ENCODE measurements around the gene STAG1. TPM values are rescaled to one million over a fixed set of nuclear protein-coding genes. Genes with fewer than 3 reads are reported as not detected.
"Not testable (repeated sequence)": the region's sequence is repeated elsewhere in the genome, so short reads cannot be mapped to it uniquely, and the experiment has no call there.

Gene STAG1
- total and polyA plus RNA-seq, 2 experiments from 2014 or later = 9.0 to 21.9 TPM

DNA sequence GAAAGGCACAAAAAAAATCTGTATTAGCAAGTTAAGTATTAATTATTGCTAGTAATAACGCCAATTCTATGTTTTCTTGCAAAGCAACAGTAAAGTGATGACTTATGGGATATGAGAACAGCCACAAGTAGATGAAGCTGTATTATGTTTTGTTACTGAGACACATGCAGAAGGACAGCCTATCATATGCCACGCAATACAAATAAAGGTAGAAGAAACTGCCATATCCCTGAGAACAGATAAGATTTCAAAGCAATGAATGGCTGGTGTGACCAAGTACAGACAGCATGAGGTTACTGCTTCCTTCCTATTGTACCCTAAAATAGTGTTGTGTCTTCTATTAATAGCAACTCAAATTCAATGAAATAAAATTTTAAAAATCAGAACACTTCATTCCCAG, 26.7 kb downstream of the STAG1 start:
- ATAC-seq (no peak), DNase-seq (ENCODE audit: low spot score) (no peak)
- Histone ChIP-seq H3K4me1 (ENCODE audit: insufficient read depth) (peaks cover 10% of the 10 kb centered on the region; the same call in 1 of the 2 replicates), H2AFZ (no peak overlapping the region), H3K36me3 (ENCODE audit: insufficient read depth) (no peaks in the 10 kb centered on the region), H3K27me3 (ENCODE audit: insufficient read depth) (no peaks in the 10 kb centered on the region), H4K20me1 (replicated peaks; ENCODE audit: insufficient read depth) (peaks cover 9% of the 10 kb centered on the region; the same call in 1 of the 2 replicates), H3K4me3 (no peak overlapping the region), H3K4me2 (no peak overlapping the region), H3K79me2 (replicated peaks; ENCODE audit: insufficient read depth) (peaks cover 80% of the 10 kb centered on the region), H3F3A (replicated peaks; ENCODE audit: low read depth) (no peaks in the 10 kb centered on the region), H3K9me2 (ENCODE audit: insufficient read depth) (no peaks in the 10 kb centered on the region), H3K27ac (ENCODE audit: low read depth) (no peak overlapping the region)
- peaks cover 27% of the 10 kb centered on the region for H3K36me3 Mint-ChIP-seq (ENCODE audit: low read depth)
- peaks cover 23% of the 10 kb centered on the region for H3K9me3 Mint-ChIP-seq
- H3K27ac Mint-ChIP-seq = no peak overlapping the region
- H3K27me3 Mint-ChIP-seq (ENCODE audit: insufficient read depth, low read depth, poor library complexity) = no peaks in the 10 kb centered on the region
- TF ChIP-seq, protein P1, sequence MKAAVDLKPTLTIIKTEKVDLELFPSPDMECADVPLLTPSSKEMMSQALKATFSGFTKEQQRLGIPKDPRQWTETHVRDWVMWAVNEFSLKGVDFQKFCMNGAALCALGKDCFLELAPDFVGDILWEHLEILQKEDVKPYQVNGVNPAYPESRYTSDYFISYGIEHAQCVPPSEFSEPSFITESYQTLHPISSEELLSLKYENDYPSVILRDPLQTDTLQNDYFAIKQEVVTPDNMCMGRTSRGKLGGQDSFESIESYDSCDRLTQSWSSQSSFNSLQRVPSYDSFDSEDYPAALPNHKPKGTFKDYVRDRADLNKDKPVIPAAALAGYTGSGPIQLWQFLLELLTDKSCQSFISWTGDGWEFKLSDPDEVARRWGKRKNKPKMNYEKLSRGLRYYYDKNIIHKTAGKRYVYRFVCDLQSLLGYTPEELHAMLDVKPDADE (IDR thresholded peaks at IDR 0.05) = no peak
- TF ChIP-seq ZNF331 (CRISPR knock-in tag; IDR thresholded peaks at IDR 0.05; ENCODE audit: low read depth) = no peak
- TF ChIP-seq, protein P2, sequence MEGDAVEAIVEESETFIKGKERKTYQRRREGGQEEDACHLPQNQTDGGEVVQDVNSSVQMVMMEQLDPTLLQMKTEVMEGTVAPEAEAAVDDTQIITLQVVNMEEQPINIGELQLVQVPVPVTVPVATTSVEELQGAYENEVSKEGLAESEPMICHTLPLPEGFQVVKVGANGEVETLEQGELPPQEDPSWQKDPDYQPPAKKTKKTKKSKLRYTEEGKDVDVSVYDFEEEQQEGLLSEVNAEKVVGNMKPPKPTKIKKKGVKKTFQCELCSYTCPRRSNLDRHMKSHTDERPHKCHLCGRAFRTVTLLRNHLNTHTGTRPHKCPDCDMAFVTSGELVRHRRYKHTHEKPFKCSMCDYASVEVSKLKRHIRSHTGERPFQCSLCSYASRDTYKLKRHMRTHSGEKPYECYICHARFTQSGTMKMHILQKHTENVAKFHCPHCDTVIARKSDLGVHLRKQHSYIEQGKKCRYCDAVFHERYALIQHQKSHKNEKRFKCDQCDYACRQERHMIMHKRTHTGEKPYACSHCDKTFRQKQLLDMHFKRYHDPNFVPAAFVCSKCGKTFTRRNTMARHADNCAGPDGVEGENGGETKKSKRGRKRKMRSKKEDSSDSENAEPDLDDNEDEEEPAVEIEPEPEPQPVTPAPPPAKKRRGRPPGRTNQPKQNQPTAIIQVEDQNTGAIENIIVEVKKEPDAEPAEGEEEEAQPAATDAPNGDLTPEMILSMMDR (conservative IDR thresholded peaks at IDR 0.05; ENCODE audit: low read depth in 2 of 2) = no peak
- TF ChIP-seq ZNF114 (CRISPR knock-in tag; IDR thresholded peaks at IDR 0.05) = no peak
- TF ChIP-seq EZH2phosphoT487 (IDR thresholded peaks at IDR 0.05; ENCODE audit: unreplicated experiment) = no peak
- TF ChIP-seq, protein P3, sequence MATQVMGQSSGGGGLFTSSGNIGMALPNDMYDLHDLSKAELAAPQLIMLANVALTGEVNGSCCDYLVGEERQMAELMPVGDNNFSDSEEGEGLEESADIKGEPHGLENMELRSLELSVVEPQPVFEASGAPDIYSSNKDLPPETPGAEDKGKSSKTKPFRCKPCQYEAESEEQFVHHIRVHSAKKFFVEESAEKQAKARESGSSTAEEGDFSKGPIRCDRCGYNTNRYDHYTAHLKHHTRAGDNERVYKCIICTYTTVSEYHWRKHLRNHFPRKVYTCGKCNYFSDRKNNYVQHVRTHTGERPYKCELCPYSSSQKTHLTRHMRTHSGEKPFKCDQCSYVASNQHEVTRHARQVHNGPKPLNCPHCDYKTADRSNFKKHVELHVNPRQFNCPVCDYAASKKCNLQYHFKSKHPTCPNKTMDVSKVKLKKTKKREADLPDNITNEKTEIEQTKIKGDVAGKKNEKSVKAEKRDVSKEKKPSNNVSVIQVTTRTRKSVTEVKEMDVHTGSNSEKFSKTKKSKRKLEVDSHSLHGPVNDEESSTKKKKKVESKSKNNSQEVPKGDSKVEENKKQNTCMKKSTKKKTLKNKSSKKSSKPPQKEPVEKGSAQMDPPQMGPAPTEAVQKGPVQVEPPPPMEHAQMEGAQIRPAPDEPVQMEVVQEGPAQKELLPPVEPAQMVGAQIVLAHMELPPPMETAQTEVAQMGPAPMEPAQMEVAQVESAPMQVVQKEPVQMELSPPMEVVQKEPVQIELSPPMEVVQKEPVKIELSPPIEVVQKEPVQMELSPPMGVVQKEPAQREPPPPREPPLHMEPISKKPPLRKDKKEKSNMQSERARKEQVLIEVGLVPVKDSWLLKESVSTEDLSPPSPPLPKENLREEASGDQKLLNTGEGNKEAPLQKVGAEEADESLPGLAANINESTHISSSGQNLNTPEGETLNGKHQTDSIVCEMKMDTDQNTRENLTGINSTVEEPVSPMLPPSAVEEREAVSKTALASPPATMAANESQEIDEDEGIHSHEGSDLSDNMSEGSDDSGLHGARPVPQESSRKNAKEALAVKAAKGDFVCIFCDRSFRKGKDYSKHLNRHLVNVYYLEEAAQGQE (IDR thresholded peaks at IDR 0.05; ENCODE audit: unreplicated experiment) = no peak
- no peak overlapping the region for H3K4me3 Mint-ChIP-seq
- peaks cover 18% of the 10 kb centered on the region for H3K4me1 Mint-ChIP-seq

DNA sequence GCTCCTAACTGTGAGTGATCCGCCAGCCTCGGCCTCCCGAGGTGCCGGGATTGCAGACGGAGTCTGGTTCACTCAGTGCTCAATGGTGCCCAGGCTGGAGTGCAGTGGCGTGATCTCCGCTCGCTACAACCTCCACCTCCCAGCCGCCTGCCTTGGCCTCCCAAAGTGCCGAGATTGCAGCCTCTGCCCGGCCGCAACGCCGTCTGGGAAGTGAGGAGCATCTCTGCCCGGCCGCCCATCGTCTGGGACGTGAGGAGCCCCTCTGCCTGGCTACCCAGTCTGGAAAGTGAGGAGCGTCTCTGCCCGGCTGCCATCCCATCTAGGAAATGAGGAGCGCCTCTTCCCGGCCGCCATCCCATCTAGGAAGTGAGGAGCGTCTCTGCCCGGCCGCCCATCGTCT, 29.3 kb downstream of the STAG1 start:
- Mint-ChIP-seq H3K36me3 (ENCODE audit: low read depth) (peaks cover 30% of the 10 kb centered on the region), H3K9me3 (peaks cover 23% of the 10 kb centered on the region), H3K4me1 (peaks cover 11% of the 10 kb centered on the region)
- not testable (repeated sequence) for H3K9me2 ChIP-seq (ENCODE audit: insufficient read depth); H3K27me3 ChIP-seq (ENCODE audit: insufficient read depth); H3K4me3 ChIP-seq; H2AFZ ChIP-seq; H3K27ac ChIP-seq (ENCODE audit: low read depth); H3K4me2 ChIP-seq; H3K4me3 Mint-ChIP-seq; H3K27ac Mint-ChIP-seq; ATAC-seq; H3F3A ChIP-seq (replicated peaks; ENCODE audit: low read depth); H3K4me1 ChIP-seq (ENCODE audit: insufficient read depth); H3K27me3 Mint-ChIP-seq (ENCODE audit: insufficient read depth, low read depth, poor library complexity); H4K20me1 ChIP-seq (replicated peaks; ENCODE audit: insufficient read depth); DNase-seq (ENCODE audit: low spot score); H3K36me3 ChIP-seq (ENCODE audit: insufficient read depth)
- peaks cover 77% of the 10 kb centered on the region for H3K79me2 ChIP-seq (replicated peaks; ENCODE audit: insufficient read depth)

DNA sequence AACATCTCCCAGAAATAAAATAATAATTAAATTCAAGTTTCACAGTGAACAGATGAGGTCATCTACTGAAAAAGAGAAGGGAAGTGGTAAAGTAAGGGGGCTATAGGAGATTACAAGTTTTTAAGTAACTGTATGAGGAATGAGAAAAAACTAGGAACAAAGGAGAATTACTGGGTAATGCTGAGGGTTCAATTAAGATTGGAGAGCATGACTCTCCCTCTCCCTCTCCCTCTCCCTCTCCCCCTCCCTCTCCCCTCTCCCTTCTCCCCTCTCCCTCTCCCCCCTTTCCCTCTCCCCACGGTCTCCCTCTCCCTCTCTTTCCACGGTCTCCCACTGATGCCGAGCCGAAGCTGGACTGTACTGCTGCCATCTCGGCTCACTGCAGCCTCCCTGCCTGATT, 29.8 kb downstream of the STAG1 start:
- not testable (repeated sequence) for H3K27me3 Mint-ChIP-seq (ENCODE audit: insufficient read depth, low read depth, poor library complexity); H3K4me2 ChIP-seq; H3K27ac Mint-ChIP-seq; H3K4me1 ChIP-seq (ENCODE audit: insufficient read depth); H2AFZ ChIP-seq; H3K4me1 Mint-ChIP-seq; H3F3A ChIP-seq (replicated peaks; ENCODE audit: low read depth); H4K20me1 ChIP-seq (replicated peaks; ENCODE audit: insufficient read depth); DNase-seq (ENCODE audit: low spot score); H3K9me2 ChIP-seq (ENCODE audit: insufficient read depth); H3K4me3 ChIP-seq; H3K4me3 Mint-ChIP-seq; H3K36me3 ChIP-seq (ENCODE audit: insufficient read depth); H3K27ac ChIP-seq (ENCODE audit: low read depth); ATAC-seq; H3K27me3 ChIP-seq (ENCODE audit: insufficient read depth)
- peaks cover 77% of the 10 kb centered on the region for H3K79me2 ChIP-seq (replicated peaks; ENCODE audit: insufficient read depth)
- Mint-ChIP-seq H3K36me3 (ENCODE audit: low read depth) (peaks cover 30% of the 10 kb centered on the region), H3K9me3 (peaks cover 23% of the 10 kb centered on the region)
